Transverse colon (tissue), 4 donors: ENCODE measurements around the gene EXD3. TPM values are rescaled to one million over a fixed set of nuclear protein-coding genes. Genes with fewer than 3 reads are reported as not detected.

Source experiments
- DNase-seq: peaks from one replicate; pipeline ENCODE4 v3.0.0-alpha.2; 2019
- H3K27ac ChIP-seq, 4 donors: fragments of 200-600 bp; sonication (generic); 2 replicates each; pipeline ENCODE4 v1.5.1; 2016 to 2018; ENCODE audit warnings: inconsistent platforms in 4 of 4
- H3K27me3 ChIP-seq: fragments of 200-600 bp; sonication (generic); 2 replicates; pipeline ENCODE4 v1.5.1; 2017; ENCODE audit warnings: inconsistent platforms
- H3K36me3 ChIP-seq, 4 donors: fragments of 200-600 bp; sonication (generic); 2 replicates each; pipeline ENCODE4 v1.5.1; 2017 to 2019; ENCODE audit warnings: inconsistent platforms in 4 of 4
- H3K4me1 ChIP-seq, 4 donors: fragments of 200-600 bp; sonication (generic); 2 replicates each; pipeline ENCODE4 v1.5.1; 2017 to 2020; ENCODE audit warnings: inconsistent platforms in 4 of 4
- H3K4me3 ChIP-seq, 4 donors: fragments of 200-600 bp; sonication (generic); 1 replicate in 1 of 4; 2 replicates in 3 of 4; pipeline versions ENCODE4 v1.5.1 to v1.6.1; 2017 to 2019; ENCODE audit warnings: inconsistent platforms in 4 of 4
- H3K9me3 ChIP-seq, 2 donors: fragments of 200-600 bp; sonication (generic); 2 replicates each; pipeline ENCODE4 v1.5.1; 2017 to 2019; ENCODE audit warnings: inconsistent platforms in 2 of 2
- EP300 ChIP-seq: sonication (generic); formaldehyde crosslinking; IDR thresholded peaks from one replicate; pipeline ENCODE4 v1.6.1; 2017; ENCODE audit warnings: antibody characterized with exemption, low read depth
- POLR2A ChIP-seq: fragments of 450-650 bp; IDR thresholded peaks from one replicate; pipeline ENCODE4 v1.6.1; 2016; ENCODE audit warnings: antibody characterized with exemption, mild to moderate bottlenecking, moderate library complexity
- POLR2AphosphoS5 ChIP-seq, 3 donors: sonication (generic); formaldehyde crosslinking; IDR thresholded peaks; one replicate each; pipeline ENCODE4 v1.6.1; 2016; ENCODE audit warnings: antibody characterized with exemption in 3 of 3
- WGBS, 2 donors: methylation state at CpG; one replicate each; pipeline ENCODE4 v1.1.5; 2018; ENCODE audit warnings: low coverage in 1 of 2; 5-methylcytosine and 5-hydroxymethylcytosine counted together
- in situ Hi-C, 4 donors: fragments of 200-750 bp; cut with MboI; loops; one replicate each; pipeline versions ENCODE4 v1.15.0 to v1.15.1; 2017; ENCODE audit warnings: low sequenced_read_pairs in 3 of 4, low pct_ligation_motif_present in 1 of 4, low pct_unique_long_range_greater_than_20kb in 1 of 4
- intact Hi-C: fragments of 100-400 bp; cut with DNase I; formaldehyde crosslinking; loops from one replicate; pipeline ENCODE4 v1.15.1; 2023; ENCODE audit warnings: low total_unique reads
- total RNA-seq, 4 donors: library from RNA; depleted of rRNA; stranded (reverse); fragments of >200 nt; gene quantifications; one replicate each; pipeline ENCODE4 v1.1.0, GENCODE V29; 2016
- TF ChIP-seq, protein P1 (sequence below), 5 experiments: fragments of 200-600 bp in 3 of 5; fragments of 450-650 bp in 2 of 5; sonication (generic) in 3 of 5; IDR thresholded peaks; 1 replicate in 2 of 5; 2 replicates in 3 of 5; pipeline ENCODE4 v1.5.1; 2016 to 2017; ENCODE audit warnings: antibody characterized with exemption in 5 of 5, inconsistent platforms in 3 of 5, mild to moderate bottlenecking in 2 of 5, moderate library complexity in 1 of 5

The EXD3 gene
- total RNA-seq, 4 donors from 2014 or later: 47.6 to 228 (median 74.2) TPM

DNA sequence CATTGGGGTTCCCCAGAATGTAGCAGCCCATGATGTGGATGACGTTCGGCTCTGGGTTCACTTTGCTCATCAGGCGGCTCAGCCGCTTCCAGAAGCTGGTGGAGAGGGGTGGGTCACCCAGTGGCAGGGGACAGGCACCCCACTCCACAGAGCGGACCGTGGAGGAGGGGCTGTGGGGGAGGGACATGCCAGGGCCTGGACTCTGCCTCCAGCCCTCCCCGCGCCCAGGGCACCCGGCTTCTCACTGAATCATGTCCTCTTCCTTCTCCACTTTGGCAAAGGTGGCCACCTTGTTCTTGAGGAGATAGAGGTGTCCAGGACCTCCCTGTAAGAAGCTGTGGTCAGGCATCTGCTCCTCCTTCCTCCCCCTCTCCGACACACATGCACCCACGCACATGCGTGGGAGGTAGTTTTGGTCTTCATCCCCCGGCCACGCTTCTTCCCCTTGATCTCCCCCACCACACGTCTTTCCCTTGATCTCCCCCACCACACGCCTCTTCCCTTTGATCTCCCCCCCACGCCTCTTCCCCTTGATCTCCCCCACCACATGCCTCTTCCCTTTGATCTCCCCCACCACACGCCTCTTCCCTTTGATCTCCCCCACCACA lies 27.1 kb upstream of the EXD3 start:
- intact Hi-C loops (no loop called here), in situ Hi-C loops (no loop called here)
- H3K9me3 ChIP-seq: no peaks in the 10 kb centered on the region
- WGBS, 2 donors: 75% methylated on average over 5 to 18 of the region's 18 CpGs
- TF ChIP-seq, protein P1, sequence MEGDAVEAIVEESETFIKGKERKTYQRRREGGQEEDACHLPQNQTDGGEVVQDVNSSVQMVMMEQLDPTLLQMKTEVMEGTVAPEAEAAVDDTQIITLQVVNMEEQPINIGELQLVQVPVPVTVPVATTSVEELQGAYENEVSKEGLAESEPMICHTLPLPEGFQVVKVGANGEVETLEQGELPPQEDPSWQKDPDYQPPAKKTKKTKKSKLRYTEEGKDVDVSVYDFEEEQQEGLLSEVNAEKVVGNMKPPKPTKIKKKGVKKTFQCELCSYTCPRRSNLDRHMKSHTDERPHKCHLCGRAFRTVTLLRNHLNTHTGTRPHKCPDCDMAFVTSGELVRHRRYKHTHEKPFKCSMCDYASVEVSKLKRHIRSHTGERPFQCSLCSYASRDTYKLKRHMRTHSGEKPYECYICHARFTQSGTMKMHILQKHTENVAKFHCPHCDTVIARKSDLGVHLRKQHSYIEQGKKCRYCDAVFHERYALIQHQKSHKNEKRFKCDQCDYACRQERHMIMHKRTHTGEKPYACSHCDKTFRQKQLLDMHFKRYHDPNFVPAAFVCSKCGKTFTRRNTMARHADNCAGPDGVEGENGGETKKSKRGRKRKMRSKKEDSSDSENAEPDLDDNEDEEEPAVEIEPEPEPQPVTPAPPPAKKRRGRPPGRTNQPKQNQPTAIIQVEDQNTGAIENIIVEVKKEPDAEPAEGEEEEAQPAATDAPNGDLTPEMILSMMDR (IDR thresholded peaks at IDR 0.05): no peak
- no peak for TF ChIP-seq POLR2A
- no peak for TF ChIP-seq POLR2AphosphoS5 (IDR thresholded peaks at IDR 0.05)
- TF ChIP-seq EP300: no peak
- no peaks in the 10 kb centered on the region for H3K27me3 ChIP-seq
- H3K4me3 ChIP-seq: no peak overlapping the region
- H3K27ac ChIP-seq: no peak overlapping the region
- DNase-seq: peak; percentile 7
- peaks cover 13 to 26% (median 22%) of the 10 kb centered on the region in 4 donors for H3K4me1 ChIP-seq
- no peaks in the 10 kb centered on the region for H3K36me3 ChIP-seq

DNA sequence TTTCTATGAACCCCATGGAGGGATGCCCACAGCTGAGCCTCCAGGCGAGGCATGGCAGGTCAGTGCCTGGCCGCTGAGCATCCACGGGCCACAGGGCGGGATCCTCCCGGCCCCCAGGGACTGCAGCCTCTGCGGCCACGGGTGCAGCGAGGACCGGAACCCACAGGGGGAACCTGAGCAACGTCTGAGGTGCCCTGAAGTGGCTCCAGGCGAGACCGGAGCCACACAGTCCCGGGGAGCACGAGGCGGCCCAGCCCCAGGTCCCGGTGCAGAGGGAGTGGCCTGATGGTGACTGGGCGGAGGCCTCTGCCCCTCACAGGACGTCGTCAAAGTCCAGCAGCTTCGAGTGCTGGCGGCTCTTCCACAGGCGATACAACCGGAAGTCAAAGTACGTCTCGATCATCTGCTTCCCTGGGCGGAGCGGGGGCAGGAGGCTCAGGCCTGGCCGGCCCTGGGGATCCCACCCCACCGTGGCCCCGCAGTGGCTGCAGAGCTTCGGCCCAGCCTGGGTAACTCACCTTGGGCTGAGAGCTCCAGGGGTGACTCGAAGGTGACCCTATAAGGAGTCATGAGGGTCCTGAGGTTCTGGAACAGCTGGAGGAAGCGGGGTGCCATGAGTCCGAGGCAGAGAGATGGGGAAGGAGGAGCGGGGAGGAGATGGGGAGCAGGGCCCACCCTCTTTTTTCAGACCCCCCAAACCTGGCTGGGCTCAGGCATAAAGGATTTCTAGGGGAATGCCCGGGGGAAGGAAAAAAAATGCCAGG lies 26.3 kb upstream of the EXD3 start:
- intact Hi-C loops (no loop called here), in situ Hi-C loops (no loop called here)
- Histone ChIP-seq H3K4me1 (peaks cover 6 to 20% (median 14%) of the 10 kb centered on the region in 4 donors), H3K9me3 (no peaks in the 10 kb centered on the region), H3K4me3 (no peak overlapping the region), H3K27ac (no peak overlapping the region), H3K27me3 (no peaks in the 10 kb centered on the region), H3K36me3 (no peaks in the 10 kb centered on the region)
- TF ChIP-seq, protein P1 (IDR thresholded peaks at IDR 0.05): no peak
- TF ChIP-seq POLR2AphosphoS5 (IDR thresholded peaks at IDR 0.05) (no peak), POLR2A (no peak), EP300 (no peak)
- peak; percentile 8 for DNase-seq
- 87 to 100% methylated on average over 1 to 16 of the region's 36 CpGs for WGBS, 2 donors

DNA sequence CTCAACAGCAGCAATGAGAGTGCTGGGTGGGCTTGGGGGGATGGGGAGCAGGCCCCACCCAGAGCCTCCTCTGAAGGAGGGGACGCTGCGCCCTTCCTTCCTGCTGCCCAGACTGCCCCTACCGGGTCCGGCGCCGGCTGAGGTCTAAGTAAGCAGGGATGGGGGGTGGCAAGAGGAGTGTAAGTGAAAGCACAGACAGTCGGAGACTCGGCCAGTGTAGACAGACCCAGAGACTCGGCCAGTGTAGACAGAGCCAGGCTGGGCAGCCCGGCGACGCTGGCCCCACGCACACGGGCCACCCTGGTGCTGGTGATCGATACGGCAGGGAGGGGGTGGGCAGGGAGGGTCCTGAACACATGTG lies 25.6 kb upstream of the EXD3 start:
- no peak overlapping the region for H3K4me3 ChIP-seq
- intact Hi-C loops: no loop called here
- no peak overlapping the region for H3K27ac ChIP-seq
- peaks cover 5 to 16% (median 10%) of the 10 kb centered on the region in 4 donors for H3K4me1 ChIP-seq
- peaks cover 5% of the 10 kb centered on the region for H3K27me3 ChIP-seq
- no peak for TF ChIP-seq EP300
- TF ChIP-seq POLR2AphosphoS5 (IDR thresholded peaks at IDR 0.05): no peak
- TF ChIP-seq POLR2A: no peak
- TF ChIP-seq, protein P1 (IDR thresholded peaks at IDR 0.05): no peak
- no peak for DNase-seq
- in situ Hi-C loops: no loop called here
- no peaks in the 10 kb centered on the region for H3K9me3 ChIP-seq
- WGBS, 2 donors: 95% methylated on average over 16 of the region's 16 CpGs; no CpG with 5 or more reads in 1 of the 2 donors
- no peaks in the 10 kb centered on the region for H3K36me3 ChIP-seq

DNA sequence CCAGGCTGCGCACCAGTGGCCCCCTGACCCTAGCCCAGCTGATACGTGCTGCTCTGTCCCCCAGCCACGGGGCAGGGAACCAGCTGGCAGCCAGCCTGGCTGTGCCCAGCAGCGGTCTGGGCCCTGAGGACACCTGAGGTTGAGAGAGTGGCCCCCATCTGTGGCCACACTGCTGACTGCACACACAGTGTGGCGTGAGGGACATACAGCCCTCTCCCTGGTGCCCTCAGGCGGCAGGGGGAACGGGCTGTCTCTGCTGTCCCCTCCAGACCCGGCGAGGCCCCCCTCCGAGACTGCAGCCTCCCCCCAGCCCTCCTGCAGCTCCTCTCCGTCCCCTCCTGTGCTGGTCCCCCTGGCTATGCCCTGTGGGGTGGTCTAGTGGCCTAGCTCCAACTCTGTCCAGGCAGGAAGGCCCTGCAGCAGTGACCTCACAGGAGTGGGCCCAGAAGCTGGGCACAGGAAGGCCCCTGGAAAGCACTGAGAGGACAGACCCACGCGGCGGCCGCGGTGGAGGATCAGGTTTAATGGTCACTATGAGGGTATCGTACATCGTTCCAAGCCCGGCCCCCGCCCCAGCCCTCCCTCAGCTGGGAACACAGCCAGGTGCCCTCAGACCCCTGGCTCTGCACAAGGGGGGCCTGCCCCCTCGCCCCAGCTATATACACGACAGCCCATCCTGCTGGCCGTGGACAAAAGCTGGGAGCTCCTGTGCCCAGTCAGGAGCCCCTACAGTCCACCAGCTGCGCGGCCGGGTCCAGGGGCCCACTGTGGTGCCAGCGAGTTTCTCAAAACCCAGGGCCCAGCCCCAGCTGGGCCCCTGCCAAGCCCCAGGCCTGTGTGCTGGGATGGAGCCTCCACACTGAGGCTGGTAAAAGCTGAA lies 25.0 kb upstream of the EXD3 start:
- H3K9me3 ChIP-seq: no peaks in the 10 kb centered on the region
- H3K36me3 ChIP-seq: no peaks in the 10 kb centered on the region
- H3K4me3 ChIP-seq: no peak overlapping the region
- peaks cover 10% of the 10 kb centered on the region for H3K27me3 ChIP-seq
- TF ChIP-seq EP300: no peak
- no peak for TF ChIP-seq POLR2A
- TF ChIP-seq, protein P1 (IDR thresholded peaks at IDR 0.05): no peak
- no peak for TF ChIP-seq POLR2AphosphoS5 (IDR thresholded peaks at IDR 0.05)
- intact Hi-C loops (no loop called here), in situ Hi-C loops (no loop called here)
- H3K4me1 ChIP-seq: peaks cover 0 to 12% (median 6%) of the 10 kb centered on the region in 4 donors
- peak; percentile 7 for DNase-seq
- H3K27ac ChIP-seq: no peak overlapping the region
- 84% methylated on average over 19 of the region's 27 CpGs; no CpG with 5 or more reads in 1 of the 2 donors for WGBS, 2 donors
